UCSD-AML1 (cell line): ENCODE results near the gene SAP30L.
A peak's percentile ranks its signal among the peaks of the same experiment; 100 is the strongest.

Experiments used
- DNase-seq: peaks from one replicate; lab custom pipeline; 2025; ENCODE audit not compliant: unreplicated experiment; lab: John Stamatoyannopoulos, UW

The SAP30L gene

GRCh38 chr5:154419236-154419635 lies 26.6 kb upstream of the SAP30L start:
- no peak for DNase-seq

DNA sequence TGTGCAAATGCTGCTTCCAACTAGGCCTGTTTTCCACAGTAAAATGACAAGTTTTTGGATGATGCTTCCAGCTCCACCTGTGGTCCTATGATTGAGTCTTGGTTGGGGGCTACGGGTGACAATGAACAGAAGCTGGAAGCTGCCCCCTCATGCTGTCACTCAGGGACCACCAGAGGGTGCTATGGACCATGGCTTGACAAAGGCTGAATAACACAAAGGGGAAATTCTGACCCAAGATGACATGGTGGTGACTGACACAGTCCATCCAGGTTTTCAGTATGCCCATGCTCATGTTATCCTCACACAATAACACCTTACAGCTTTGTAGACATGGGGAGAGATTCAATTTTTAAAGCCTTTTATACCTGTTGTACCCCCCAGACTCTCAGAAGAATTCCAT lies 23.9 kb upstream of the SAP30L start:
- no peak for DNase-seq

DNA sequence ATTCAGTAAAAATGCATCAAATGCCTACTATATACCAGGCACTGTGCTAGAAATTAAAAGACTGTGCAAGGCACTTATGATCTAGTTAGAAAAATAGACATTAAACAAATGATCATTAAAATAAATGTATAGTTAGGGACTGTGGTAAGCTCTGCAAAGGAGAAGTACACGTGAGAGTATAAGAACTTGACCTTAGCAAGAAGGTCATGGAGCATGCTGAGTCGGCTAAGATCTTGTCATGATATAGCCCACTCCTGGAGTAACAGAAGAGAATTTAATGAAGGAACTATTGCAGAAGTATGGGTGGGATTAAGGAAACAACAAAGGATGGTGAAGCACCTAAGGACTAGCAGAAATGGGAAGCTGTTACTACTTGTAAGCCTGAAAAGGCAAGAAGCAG lies 23.5 kb upstream of the SAP30L start:
- no peak for DNase-seq

DNA sequence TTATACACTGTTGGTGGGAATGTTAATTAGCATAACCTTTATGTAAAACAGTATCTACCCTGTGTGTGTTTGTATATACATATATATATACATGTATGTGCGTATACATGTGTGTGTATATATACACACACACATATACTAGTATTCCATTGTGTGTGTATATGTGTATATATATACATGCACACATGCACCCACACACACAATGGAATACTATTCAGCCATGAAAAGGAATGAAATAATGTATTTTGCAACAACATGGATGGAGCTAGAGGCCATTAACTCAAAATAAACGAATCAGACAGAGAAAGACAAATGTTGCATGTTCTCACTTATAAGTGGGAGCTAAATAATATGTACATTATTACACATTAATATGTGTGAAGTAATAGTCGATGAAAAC lies 17.6 kb upstream of the SAP30L start:
- no peak for DNase-seq

GRCh38 chr5:154429341-154429740 lies 16.5 kb upstream of the SAP30L start:
- no peak for DNase-seq

GRCh38 chr5:154430466-154430865 lies 15.3 kb upstream of the SAP30L start:
- DNase-seq: no peak

DNA sequence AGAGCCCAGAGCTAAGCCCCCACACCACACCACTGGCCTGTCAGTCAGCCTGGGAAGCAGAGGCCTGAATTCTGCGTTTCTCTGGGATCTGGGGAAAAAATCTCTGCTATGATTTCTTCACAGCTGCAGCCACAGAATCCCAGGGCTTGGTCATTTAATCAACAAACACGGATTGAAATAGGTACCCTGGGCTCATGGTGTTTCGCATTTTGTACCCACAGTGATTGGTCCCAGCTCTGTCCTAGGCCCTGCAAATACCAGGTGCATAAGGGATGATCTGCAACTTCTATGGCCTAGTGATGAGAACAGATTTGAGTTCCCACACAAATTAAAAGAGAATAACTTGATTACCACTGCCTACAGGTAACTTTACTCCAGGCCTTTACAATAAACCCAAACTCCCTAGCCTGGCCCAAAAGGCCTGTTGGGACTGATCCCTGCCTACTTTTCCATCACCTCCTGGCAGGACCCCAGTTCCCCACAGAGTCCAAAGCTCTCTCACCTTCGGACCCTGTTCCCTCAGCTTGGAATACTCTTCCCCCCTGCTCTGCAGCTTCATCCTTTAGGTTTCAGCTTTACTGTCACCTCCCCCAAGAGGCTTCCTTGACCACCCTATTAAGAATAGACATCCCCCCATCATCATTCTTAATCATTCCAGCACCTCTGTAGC lies 14.7 kb upstream of the SAP30L start:
- DNase-seq: no peak

DNA sequence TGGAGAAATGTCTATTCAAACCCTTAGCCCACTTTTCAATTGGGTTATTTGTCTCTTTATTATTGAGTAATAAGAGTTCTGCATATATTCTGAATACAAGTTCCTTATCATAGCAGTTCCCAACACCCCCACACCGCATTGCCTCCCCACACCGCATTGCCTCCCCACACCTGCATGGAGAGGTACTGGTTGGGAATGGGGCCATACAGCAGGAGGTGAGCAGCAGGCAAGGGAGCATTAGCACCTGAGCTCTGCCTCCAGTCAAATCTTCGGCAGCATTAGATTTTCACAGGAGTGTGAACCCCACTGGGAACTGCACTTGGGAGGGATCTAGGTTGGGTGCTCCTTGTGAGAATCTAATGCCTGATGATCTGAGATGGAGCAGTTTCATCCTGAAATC lies 10.6 kb upstream of the SAP30L start:
- DNase-seq: no peak

GRCh38 chr5:154437281-154437965 lies 8.4 kb upstream of the SAP30L start:
- no peak for DNase-seq

- no peak for DNase-seq
Measured at GRCh38 chr5:154440540-154440939, 5.3 kb upstream of the SAP30L start.

DNA sequence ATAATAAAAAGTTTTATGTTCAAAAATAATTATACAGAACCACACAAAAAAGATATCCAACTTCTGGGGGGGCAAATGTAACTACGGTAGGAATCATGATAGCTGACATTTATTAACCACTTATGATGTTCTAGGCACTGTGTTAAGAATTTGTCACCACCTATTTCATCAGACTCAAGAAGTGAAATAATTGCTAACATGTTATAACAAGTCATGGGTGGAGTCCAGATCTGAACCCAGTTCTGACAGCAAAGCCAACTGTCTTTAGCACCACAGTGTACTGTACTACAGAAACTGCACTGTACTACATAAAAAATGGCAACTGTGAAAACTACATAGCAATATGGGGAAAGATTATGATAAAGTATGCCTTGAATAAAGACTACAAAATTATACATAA lies 3.0 kb upstream of the SAP30L start:
- no peak for DNase-seq

DNA sequence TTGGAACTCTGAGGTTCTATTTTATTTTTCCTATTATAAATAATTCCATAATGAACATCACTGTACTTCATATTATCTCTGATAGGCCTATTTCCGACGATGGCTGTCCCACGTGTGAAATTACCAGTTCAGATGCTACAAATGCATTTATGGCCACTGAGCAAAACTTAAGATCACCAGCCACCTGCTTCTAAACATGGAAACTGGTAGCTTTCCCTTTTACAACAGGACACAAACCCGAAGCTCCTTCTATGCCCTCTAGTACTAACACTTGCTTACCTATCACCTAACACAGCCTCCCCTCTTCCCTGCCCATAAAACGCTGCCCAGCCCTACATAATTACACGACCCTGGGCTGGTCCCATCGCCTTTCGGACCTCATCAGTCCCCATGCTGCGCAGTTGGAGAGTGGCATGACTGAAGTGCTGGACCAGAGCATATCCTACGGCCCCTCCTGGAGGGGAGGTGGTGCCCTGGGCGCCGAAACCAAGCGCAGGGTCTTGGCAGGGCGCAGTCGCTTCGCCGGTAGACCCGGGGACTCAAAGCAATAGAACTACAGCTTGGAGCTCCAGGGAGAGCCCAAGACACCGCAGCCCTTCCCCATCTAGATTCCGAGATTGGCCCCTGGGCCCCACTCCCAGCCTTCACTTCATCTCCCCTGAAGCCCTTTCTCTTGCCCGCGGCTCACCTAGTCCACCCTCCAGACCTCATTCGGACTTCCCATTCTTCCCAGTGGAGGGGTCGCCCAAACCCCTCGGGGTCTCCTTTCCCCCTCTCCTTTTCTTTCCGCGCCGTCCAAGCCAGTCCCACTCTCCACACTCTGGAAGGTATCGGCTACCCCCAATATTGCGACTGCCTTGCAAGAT lies 1.0 kb upstream of the SAP30L start:
- peak; percentile 58 for DNase-seq

DNA sequence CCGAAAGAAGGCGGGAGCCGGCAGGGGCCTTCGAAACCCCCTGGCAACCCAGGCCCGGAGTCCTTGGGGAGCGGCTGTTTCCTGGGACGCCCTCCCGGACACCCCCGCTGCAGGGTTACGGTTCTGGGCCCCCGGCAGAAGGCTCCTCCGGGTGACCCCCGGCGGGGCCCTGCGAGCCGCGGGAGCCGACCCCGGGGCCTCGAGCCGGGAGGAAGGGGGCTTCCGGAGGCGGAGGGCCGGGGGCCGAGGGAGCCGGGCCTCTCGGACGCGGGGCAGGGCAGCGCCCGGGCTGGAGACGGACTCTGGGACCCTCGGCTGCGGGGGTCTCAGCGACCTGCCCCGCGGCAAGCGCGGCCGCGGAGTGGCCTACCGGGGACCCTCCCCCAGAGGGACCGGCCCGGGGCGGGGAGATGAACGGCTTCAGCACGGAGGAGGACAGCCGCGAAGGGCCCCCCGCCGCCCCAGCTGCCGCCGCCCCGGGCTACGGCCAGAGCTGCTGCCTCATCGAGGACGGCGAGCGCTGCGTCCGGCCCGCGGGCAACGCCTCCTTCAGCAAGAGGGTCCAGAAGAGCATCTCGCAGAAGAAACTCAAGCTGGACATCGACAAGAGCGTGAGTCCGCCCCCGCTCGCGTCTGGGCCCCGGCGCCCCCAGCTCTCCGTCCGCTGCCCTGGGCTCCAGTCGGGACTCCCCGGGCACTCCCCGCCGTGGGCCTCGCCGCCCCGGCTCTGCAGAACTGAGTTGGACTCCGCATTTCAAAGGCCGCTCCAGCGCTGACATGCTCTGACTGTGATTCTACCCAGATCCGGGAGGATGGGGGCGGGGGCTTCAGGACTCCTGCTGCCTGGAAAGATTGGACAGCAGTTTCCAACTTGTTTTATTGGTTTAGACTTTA lies 645 bp downstream of the SAP30L start:
- DNase-seq: peak; percentile 53

DNA sequence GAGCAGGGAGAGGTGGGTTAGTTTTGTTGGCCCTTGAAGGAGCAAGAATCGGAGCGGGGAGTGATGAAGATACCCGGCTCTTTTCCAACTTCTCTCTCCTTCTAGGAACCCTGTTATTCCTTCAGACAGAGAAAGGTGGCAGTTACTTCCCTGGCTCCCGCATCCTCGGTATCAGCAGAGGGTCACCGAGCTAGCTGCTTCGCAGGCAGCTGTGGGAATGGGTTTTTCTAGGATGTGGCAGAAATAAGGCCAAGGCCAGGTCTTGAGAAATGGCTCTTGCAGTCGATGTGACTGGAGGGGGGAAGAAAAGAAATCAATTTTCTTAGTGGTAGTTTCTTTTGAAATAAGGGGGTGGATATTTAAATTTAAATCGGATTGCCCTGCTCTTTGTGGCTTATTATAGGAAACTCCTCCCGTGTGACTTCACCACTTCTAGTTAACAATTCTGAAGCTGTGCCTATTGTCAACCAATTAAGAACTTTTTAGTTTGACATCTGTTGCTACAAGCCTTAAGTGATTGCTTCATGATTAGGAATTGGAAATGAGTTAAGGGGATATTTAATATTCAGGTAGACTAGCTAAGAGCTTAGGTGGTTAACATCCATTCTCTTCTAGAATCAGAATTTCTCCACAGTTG lies 1.4 kb downstream of the SAP30L start:
- no peak for DNase-seq

- DNase-seq: no peak
Measured at GRCh38 chr5:154449786-154450185, 4.0 kb downstream of the SAP30L start.

DNA sequence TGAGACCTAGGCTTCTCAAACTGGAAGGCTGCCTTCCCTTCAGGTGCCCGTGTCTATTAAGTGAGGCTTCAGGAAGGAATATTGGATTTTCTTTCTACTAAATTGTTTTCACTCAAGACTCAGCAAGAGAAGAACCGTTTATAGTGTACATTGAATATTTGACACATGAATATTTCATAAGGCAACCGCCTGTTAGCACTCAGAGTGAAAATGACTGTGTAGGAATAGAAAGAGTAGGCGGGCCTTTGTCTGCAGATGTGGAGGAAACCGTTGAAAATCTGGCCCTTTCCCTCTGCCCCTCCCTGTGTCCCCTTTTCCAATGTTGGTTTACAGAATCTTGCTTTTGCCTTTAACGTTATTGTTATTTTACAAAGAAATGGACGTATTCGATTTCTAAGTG lies 6.2 kb downstream of the SAP30L start:
- DNase-seq: no peak

DNA sequence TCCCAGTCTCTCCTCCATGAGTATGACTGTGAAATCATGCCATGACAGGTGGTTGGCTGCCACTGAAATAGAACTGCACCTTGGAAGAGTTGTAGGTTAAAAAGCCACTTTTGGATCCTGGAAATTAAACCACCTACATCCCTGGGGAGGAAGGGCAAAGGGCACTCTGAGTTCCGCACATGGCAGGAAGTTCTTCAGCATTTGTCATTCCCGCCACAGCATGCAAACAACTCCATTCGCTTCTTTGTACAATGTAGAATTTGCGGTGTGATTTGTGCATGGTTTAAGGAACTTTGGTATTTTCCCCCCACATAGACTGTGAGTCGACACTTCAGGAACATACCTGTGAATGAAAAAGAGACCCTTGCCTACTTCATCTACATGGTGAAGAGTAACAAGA lies 9.8 kb downstream of the SAP30L start:
- DNase-seq: no peak

GRCh38 chr5:154456540-154456939 lies 10.7 kb downstream of the SAP30L start:
- no peak for DNase-seq

GRCh38 chr5:154459015-154459414 lies 13.2 kb downstream of the SAP30L start:
- DNase-seq: no peak

- no peak for DNase-seq
Measured at GRCh38 chr5:154460172-154460571, 14.4 kb downstream of the SAP30L start.

DNA sequence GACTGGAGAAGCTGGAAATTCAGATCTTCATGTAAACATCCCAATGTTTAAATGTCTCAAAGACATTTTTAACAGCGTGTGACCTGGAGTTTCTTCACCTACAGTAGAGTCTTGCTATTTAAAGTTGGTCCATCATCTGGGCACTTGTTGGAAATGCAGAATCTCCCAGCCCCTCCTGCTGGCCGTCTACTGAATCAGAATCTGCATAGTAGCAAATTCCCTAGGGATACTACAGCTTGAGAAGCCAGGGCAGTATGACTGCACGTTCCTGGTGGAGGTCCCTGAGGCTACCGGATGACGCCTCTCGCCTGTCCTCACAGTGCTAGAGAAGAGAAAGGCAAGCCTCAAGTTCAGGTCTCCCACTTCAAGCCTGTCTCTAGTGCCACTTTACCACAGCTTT lies 15.7 kb downstream of the SAP30L start:
- DNase-seq: no peak
